ENCODE results near the gene RHOBTB3.
"Not testable (repeated sequence)": the region's sequence is repeated elsewhere in the genome, so short reads cannot be mapped to it uniquely, and the experiment has no call there.

RHOBTB3 gene

DNA sequence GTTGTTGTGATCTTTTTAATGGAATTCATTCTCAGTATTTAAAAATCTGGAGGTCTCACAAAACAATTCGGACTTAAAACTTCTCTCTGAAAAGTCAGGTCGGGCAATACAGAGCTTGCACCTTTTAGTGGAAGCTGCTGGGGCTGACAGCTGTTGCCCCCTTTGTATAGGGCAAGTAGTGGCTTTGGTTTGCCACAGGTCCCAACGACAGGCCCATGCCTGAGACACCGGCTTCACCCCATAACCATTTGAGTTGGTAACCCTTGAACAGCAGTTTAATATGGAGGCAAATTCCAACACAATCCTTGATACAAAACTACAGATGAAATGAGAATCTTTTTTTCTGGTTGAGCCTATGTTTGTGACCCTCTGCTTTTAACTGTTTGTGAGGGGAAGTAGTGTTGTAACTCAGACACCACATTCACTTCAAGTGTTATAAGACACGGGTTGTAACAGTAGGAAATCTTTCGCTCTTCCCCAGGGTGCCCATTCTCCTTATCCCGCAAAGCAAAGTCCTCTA, 92.1 kb downstream of the RHOBTB3 start:
- DNase-seq = no peak

- DNase-seq = peak; percentile 70
These were observed 92.8 kb downstream of the RHOBTB3 start for GRCh38 chr5:95823738-95824609.

- DNase-seq = no peak
These were observed 93.6 kb downstream of the RHOBTB3 start for GRCh38 chr5:95824747-95825146.

- DNase-seq = no peak
These were observed 94.4 kb downstream of the RHOBTB3 start for GRCh38 chr5:95825495-95825894.

DNA sequence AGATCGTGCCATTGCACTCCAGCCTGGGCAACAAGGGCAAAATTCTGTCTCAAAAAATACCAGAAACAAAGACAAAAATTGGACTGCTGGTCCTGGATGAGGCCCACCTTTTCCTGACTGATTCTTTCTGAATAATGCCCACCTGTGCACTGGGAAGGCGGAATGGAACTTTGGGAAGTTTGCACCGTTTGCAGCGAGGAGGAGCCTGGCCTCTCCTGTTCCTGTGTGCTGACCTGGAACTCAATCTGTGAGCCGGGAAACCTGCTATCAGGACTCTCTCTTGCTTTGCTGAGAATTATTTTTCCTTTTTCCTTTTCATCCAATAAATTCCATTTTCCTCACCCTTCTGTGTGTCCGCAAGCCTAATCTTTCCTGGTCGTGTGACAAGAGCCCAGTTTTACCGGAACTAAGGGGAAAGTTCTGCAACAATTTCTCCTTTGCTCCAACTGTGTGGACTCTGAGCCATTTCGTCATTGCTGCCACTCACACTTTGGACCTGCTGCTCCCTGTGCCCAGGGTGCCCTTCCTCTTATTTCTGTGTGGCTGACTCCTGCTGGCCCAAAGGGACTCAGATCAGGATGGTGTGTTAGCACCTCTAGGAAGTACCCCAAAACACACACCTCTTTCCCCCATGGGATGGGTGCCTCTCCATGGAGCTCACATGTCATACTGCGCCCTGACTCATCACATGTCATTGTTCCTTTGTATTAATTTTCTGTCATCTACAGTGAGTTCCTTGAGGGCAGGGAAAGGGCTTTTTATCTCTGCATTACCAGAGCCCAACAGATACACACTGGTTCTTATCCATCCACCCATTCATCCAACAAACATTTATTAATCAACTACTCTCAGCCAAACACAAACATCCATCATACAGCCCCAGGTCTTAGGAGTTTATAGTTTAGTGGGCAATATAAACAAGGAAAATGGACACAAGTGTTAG, 96.1 kb downstream of the RHOBTB3 start:
- DNase-seq = no peak

DNA sequence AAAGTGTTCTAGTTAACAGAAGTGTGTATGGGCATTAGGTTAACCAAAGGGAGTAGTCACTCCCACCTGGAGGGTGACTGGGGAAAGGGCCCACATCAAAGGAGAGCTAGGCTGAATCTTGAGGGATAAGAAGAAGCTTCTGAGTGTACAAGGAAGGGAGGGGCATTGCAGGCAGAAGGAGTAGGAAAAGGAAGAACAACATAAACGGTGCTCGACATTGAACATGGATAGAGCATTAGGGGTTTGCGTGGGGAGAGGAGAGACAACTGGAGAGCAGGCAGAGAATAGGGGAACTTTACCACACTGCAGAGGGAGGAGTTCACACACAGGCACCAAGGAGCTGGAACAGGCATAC, 96.7 kb downstream of the RHOBTB3 start:
- no peak for DNase-seq

DNA sequence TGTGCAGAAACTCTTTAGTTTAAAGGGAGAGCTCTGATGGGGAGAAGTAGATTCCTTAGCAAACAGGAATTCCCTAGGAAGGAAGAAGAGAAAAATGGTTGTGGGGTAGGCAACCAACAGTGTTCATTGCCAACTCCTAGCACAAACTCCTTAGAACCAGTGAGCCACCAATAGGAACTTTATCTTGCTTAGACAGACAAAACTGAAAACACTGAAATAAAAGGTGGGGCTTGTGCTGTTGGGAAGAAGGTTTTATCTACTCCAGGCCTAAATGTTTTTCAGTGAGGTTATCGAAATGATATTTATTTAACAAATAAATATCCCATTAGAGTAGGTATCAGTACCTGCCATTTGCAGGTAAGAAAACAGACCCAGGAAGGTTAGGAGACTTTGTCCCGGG, 99.1 kb downstream of the RHOBTB3 start:
- no peak for DNase-seq

DNA sequence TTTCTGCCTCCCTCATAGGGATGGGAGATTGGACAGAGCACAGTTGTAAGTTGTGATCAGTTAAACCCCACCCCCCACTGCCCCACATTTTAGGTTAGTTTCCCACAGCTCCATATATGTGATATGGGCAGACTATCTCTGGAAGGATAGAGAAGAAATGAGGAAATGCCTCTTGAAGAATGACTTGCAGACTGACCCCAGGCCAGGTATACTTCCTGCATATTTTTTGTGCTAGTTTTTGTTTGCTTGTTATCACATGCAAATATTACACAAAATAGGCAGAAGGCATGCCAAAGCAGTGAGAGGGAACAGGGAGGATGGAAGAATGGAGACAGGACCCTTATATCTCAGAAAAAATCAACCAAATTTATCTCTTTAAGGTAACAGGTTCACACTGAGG, 101.5 kb downstream of the RHOBTB3 start:
- no peak for DNase-seq

DNA sequence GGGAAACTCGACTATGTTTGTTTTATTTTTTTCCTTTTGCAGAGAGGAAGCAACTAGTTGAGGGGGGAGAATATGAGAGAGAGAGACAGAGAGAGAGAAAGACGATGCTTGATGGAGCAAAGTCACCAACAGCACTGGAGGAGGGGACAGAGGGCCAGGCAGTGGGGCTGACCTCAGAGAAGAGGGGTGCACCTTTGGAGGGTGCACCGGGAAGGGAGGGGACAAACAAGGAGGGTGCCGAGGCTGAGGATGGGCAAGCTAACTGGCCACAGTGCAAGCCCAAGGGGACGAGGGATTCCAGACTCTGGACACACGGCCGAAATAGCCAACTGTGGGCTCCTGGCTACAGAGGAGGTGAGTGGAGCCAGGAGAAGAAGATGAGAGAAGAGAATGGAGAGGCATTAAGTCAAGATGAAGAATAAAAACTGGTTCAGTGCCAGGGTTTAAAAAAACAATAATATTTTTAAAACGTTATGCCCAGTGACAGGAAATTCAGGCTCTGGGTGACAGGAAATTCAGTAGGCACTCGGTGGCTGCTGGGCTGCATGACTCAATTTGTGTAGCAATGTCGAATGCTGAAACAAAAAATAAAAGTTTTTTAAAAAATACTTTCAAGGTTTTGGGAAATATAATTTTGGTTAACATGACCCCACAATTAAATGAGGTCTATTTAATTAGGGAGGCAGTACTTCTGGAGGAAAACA, 104.7 kb downstream of the RHOBTB3 start:
- DNase-seq = peak; percentile 30

- no peak for DNase-seq
These were observed 105.4 kb downstream of the RHOBTB3 start for GRCh38 chr5:95836544-95836943.

- DNase-seq = not testable (repeated sequence)
These were observed 105.8 kb downstream of the RHOBTB3 start for GRCh38 chr5:95836971-95837370.

- no peak for DNase-seq
These were observed 106.4 kb downstream of the RHOBTB3 start for GRCh38 chr5:95837492-95837891.

- DNase-seq = no peak
These were observed 106.9 kb downstream of the RHOBTB3 start for GRCh38 chr5:95838001-95838520.

- no peak for DNase-seq
These were observed 107.4 kb downstream of the RHOBTB3 start for GRCh38 chr5:95838556-95838955.

- DNase-seq = no peak
These were observed 108.5 kb downstream of the RHOBTB3 start for GRCh38 chr5:95839658-95840057.

- no peak for DNase-seq
These were observed 110.0 kb downstream of the RHOBTB3 start for GRCh38 chr5:95840956-95841705.

GRCh38 chr5:95841914-95842812, 111.0 kb downstream of the RHOBTB3 start:
- DNase-seq = no peak

DNA sequence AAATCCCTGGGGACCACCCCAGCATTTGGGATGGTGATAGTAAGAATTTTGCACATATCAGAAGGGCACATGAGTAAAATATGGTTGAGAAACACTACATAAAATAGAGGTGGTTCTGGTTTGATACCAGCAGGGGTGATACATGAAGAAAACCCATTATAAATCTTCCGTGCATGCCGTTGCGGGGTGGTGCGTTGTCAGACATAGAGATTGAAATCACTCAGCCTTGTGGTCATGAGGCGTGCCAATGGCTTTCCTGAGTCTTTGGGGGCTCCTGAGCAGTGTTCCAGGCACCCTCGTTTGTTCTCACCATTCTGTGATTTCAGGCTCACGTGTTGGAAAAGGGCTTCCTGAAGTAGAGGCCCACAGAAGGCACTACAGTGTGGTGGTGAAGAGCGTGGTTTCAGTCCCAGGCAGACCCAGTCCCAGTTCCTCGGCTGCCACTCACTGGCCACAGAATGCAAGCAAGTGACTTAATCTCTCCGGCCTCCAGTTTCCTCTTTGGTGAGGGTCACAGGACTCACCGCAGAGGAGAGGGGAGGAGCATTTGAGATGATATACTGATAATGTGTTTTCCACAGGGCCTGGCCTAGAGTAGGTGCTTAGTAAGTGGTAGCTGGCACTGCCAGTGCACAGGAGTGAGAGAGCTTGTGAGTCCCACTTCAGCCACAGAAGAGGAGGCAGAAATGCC, 111.9 kb downstream of the RHOBTB3 start:
- DNase-seq = peak; percentile 41

DNA sequence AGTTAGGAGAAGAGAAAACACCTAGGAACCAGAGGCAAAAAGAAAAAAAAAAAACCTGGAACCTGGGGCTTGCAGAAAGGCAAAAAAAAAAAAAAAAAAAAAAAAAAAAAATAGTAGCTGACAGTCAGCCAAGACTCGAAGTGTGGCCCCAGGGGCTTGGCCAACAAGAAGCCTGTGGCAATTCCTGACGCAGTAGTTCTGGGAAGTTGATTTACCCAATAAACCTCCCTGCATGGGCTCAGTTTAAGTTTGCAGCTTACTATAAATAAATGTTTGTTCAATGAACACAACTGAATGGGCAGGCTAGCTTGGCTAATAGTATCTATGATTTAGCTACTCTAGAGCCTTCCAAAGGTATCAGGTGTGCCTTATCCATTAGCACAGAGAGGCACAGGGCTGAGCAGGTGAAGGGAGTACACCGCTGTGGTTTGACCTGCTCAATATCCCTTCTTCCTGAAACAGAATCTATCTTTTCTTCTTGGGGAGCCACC, 112.6 kb downstream of the RHOBTB3 start:
- no peak for DNase-seq

- DNase-seq = no peak
These were observed 114.3 kb downstream of the RHOBTB3 start for GRCh38 chr5:95845391-95845790.
